ENCODE data around the gene OSCAR. TPM values are rescaled to one million over a fixed set of nuclear protein-coding genes. Genes with fewer than 3 reads are reported as not detected.

Gene OSCAR
- total RNA-seq, 4 donors from 2014 or later: 1.9 to 6.5 (median 3.7) TPM

GRCh38 chr19:54136086-54136863, 35.7 kb upstream of the OSCAR start:
- intact Hi-C loops (cut with DNase I; ENCODE audit: low total_unique reads): no loop called here
- TF ChIP-seq POLR2A (IDR thresholded peaks at IDR 0.05) (no peak), CTCF (IDR thresholded peaks at IDR 0.05) (no peak)
- WGBS, 2 donors: 4 to 5% methylated on average over 30 of the region's 30 CpGs
- DNase-seq (ENCODE audit: low spot score in 2 of 2): no peak
- no peak overlapping the region for H3K4me3 ChIP-seq (ENCODE audit: low read depth, poor library complexity, severe bottlenecking)

- no peak overlapping the region for H3K4me3 ChIP-seq (ENCODE audit: low read depth, poor library complexity, severe bottlenecking)
- intact Hi-C loops (cut with DNase I; ENCODE audit: low total_unique reads): no loop called here
- TF ChIP-seq POLR2A (IDR thresholded peaks at IDR 0.05) (no peak), CTCF (IDR thresholded peaks at IDR 0.05) (no peak)
- WGBS, 2 donors: 41 to 64% methylated on average over 2 of the region's 2 CpGs
- DNase-seq (ENCODE audit: low spot score in 2 of 2): no peak
Measured at GRCh38 chr19:54133957-54134590, 33.5 kb upstream of the OSCAR start.

GRCh38 chr19:54133312-54133956, 32.8 kb upstream of the OSCAR start:
- intact Hi-C loops (cut with DNase I; ENCODE audit: low total_unique reads): no loop called here
- TF ChIP-seq CTCF (IDR thresholded peaks at IDR 0.05): no peak
- TF ChIP-seq POLR2A (IDR thresholded peaks at IDR 0.05): no peak
- WGBS, 2 donors: 59 to 60% methylated on average over 8 to 10 of the region's 10 CpGs
- no peak for DNase-seq (ENCODE audit: low spot score in 2 of 2)
- H3K4me3 ChIP-seq (ENCODE audit: low read depth, poor library complexity, severe bottlenecking): no peak overlapping the region

- no peak overlapping the region for H3K4me3 ChIP-seq (ENCODE audit: low read depth, poor library complexity, severe bottlenecking)
- intact Hi-C loops (cut with DNase I; ENCODE audit: low total_unique reads): no loop called here
- DNase-seq (ENCODE audit: low spot score in 2 of 2): no peak
- TF ChIP-seq CTCF (IDR thresholded peaks at IDR 0.05) (no peak), POLR2A (IDR thresholded peaks at IDR 0.05) (no peak)
- WGBS, 2 donors: 96 to 98% methylated on average over 15 to 20 of the region's 20 CpGs
Measured at GRCh38 chr19:54129617-54129996, 29.0 kb upstream of the OSCAR start.

- H3K4me3 ChIP-seq (ENCODE audit: low read depth, poor library complexity, severe bottlenecking): no peak overlapping the region
- no peak for TF ChIP-seq POLR2A (IDR thresholded peaks at IDR 0.05)
- intact Hi-C loops (cut with DNase I; ENCODE audit: low total_unique reads): no loop called here
- WGBS, 2 donors: 93 to 98% methylated on average over 25 to 32 of the region's 41 CpGs
- no peak for DNase-seq (ENCODE audit: low spot score in 2 of 2)
Measured at GRCh38 chr19:54128796-54129616, 28.4 kb upstream of the OSCAR start.

- intact Hi-C loops (cut with DNase I; ENCODE audit: low total_unique reads): no loop called here
- 92 to 93% methylated on average over 20 of the region's 20 CpGs for WGBS, 2 donors
- no peak for TF ChIP-seq CTCF (IDR thresholded peaks at IDR 0.05)
- TF ChIP-seq POLR2A (IDR thresholded peaks at IDR 0.05): no peak
- no peak for DNase-seq (ENCODE audit: low spot score in 2 of 2)
- no peak overlapping the region for H3K4me3 ChIP-seq (ENCODE audit: low read depth, poor library complexity, severe bottlenecking)
Measured at GRCh38 chr19:54128441-54128725, 27.8 kb upstream of the OSCAR start.

All from lower leg skin (tissue), 4 donors.